NCI-H1436 treated with DMSO at 0.1 percent for 48 hours (cell line): ENCODE data around the gene NPAS3.

ENCODE experiments used
- DNase-seq: peaks from one replicate; lab custom pipeline; 2025; lab: John Stamatoyannopoulos, UW

Gene NPAS3

GRCh38 chr14:33556382-33557121, 617.9 kb downstream of the NPAS3 start:
- no peak for DNase-seq

GRCh38 chr14:33560718-33561431, 622.2 kb downstream of the NPAS3 start:
- DNase-seq: no peak

GRCh38 chr14:33561488-33562175, 623.0 kb downstream of the NPAS3 start:
- no peak for DNase-seq

GRCh38 chr14:33563191-33563900, 624.7 kb downstream of the NPAS3 start:
- no peak for DNase-seq

- no peak for DNase-seq
These were observed 625.2 kb downstream of the NPAS3 start for GRCh38 chr14:33563901-33564197.

GRCh38 chr14:33564774-33565630, 626.3 kb downstream of the NPAS3 start:
- DNase-seq: peak; percentile 66

- no peak for DNase-seq
These were observed 627.4 kb downstream of the NPAS3 start for GRCh38 chr14:33566082-33566481.

- DNase-seq: peak; percentile 58
These were observed 628.5 kb downstream of the NPAS3 start for GRCh38 chr14:33567023-33567728.

GRCh38 chr14:33567731-33568130, 629.1 kb downstream of the NPAS3 start:
- no peak for DNase-seq

- no peak for DNase-seq
These were observed 630.4 kb downstream of the NPAS3 start for GRCh38 chr14:33568935-33569579.

- no peak for DNase-seq
These were observed 631.4 kb downstream of the NPAS3 start for GRCh38 chr14:33569821-33570687.

- DNase-seq: no peak
These were observed 632.1 kb downstream of the NPAS3 start for GRCh38 chr14:33570694-33571310.

GRCh38 chr14:33573301-33573880, 634.7 kb downstream of the NPAS3 start:
- no peak for DNase-seq

- no peak for DNase-seq
These were observed 637.3 kb downstream of the NPAS3 start for GRCh38 chr14:33576014-33576413.

GRCh38 chr14:33578461-33579216, 640.0 kb downstream of the NPAS3 start:
- no peak for DNase-seq

GRCh38 chr14:33580231-33580749, 641.6 kb downstream of the NPAS3 start:
- DNase-seq: no peak

GRCh38 chr14:33580841-33581240, 642.2 kb downstream of the NPAS3 start:
- no peak for DNase-seq

- DNase-seq: no peak
These were observed 646.0 kb downstream of the NPAS3 start for GRCh38 chr14:33584697-33585096.
